ENCODE measurements around the gene HIVEP3.

DNA sequence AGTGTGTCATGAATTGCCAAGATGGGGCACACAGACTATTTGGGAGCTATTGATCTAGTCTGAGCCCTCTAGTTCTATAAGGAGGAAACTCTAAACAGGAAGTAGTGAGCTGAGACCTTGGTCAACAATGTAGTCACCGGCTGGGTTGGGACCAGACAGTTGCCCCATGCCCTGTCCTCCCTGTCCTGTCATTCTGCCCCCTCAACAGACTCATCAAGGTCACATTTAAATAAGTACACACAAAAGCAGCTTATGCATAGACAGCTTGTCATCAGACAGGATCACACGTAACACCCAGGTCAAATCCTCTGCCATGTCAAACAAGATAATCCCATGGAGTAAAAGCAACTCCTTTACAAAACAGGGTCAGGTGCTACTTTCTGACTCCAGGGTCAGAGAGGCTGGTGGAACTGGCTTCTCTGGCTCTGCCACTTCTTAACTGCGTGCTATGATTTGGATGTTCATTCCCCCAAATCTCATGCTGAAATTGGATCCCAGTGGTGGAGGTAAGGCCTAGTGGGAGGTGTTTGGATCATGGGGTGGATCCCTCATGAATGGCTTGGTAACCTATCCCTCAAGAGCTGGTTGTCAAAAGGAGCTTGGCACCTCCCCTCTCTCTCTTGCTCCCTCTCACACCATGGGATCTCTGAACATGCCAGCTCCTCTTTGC is 128.9 kb downstream of the HIVEP3 start:
- TF ChIP-seq, protein P1, sequence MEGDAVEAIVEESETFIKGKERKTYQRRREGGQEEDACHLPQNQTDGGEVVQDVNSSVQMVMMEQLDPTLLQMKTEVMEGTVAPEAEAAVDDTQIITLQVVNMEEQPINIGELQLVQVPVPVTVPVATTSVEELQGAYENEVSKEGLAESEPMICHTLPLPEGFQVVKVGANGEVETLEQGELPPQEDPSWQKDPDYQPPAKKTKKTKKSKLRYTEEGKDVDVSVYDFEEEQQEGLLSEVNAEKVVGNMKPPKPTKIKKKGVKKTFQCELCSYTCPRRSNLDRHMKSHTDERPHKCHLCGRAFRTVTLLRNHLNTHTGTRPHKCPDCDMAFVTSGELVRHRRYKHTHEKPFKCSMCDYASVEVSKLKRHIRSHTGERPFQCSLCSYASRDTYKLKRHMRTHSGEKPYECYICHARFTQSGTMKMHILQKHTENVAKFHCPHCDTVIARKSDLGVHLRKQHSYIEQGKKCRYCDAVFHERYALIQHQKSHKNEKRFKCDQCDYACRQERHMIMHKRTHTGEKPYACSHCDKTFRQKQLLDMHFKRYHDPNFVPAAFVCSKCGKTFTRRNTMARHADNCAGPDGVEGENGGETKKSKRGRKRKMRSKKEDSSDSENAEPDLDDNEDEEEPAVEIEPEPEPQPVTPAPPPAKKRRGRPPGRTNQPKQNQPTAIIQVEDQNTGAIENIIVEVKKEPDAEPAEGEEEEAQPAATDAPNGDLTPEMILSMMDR (IDR thresholded peaks at IDR 0.05; ENCODE audit: insufficient read depth, low read length), result no peak
- TF ChIP-seq GABPA (IDR thresholded peaks at IDR 0.05; ENCODE audit: low read depth) (no peak), POLR2AphosphoS5 (IDR thresholded peaks at IDR 0.05; ENCODE audit: low read depth) (no peak), SPI1 (IDR thresholded peaks at IDR 0.05; ENCODE audit: borderline replicate concordance, low read depth) (no peak)
- TF ChIP-seq, protein P2, sequence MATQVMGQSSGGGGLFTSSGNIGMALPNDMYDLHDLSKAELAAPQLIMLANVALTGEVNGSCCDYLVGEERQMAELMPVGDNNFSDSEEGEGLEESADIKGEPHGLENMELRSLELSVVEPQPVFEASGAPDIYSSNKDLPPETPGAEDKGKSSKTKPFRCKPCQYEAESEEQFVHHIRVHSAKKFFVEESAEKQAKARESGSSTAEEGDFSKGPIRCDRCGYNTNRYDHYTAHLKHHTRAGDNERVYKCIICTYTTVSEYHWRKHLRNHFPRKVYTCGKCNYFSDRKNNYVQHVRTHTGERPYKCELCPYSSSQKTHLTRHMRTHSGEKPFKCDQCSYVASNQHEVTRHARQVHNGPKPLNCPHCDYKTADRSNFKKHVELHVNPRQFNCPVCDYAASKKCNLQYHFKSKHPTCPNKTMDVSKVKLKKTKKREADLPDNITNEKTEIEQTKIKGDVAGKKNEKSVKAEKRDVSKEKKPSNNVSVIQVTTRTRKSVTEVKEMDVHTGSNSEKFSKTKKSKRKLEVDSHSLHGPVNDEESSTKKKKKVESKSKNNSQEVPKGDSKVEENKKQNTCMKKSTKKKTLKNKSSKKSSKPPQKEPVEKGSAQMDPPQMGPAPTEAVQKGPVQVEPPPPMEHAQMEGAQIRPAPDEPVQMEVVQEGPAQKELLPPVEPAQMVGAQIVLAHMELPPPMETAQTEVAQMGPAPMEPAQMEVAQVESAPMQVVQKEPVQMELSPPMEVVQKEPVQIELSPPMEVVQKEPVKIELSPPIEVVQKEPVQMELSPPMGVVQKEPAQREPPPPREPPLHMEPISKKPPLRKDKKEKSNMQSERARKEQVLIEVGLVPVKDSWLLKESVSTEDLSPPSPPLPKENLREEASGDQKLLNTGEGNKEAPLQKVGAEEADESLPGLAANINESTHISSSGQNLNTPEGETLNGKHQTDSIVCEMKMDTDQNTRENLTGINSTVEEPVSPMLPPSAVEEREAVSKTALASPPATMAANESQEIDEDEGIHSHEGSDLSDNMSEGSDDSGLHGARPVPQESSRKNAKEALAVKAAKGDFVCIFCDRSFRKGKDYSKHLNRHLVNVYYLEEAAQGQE (IDR thresholded peaks at IDR 0.05; ENCODE audit: insufficient replicate concordance, low read depth), result no peak
